Tibial nerve (tissue), 3 donors: ENCODE data around the gene CFAP251.

Experiments used
- POLR2A ChIP-seq, 2 donors: fragments of 450-650 bp; IDR thresholded peaks; one replicate each; pipeline ENCODE4 v1.6.1; 2017; ENCODE audit warnings: antibody characterized with exemption in 2 of 2, mild to moderate bottlenecking in 2 of 2, moderate library complexity in 2 of 2
- TF ChIP-seq, protein P1 (sequence below), 5 experiments: fragments of 200-600 bp in 3 of 5; fragments of 450-650 bp in 2 of 5; sonication (generic) in 3 of 5; IDR thresholded peaks; one replicate each; pipeline ENCODE4 v1.5.1; 2016 to 2019; ENCODE audit warnings: antibody characterized with exemption in 5 of 5, mild to moderate bottlenecking in 3 of 5, moderate library complexity in 2 of 5

DNA sequence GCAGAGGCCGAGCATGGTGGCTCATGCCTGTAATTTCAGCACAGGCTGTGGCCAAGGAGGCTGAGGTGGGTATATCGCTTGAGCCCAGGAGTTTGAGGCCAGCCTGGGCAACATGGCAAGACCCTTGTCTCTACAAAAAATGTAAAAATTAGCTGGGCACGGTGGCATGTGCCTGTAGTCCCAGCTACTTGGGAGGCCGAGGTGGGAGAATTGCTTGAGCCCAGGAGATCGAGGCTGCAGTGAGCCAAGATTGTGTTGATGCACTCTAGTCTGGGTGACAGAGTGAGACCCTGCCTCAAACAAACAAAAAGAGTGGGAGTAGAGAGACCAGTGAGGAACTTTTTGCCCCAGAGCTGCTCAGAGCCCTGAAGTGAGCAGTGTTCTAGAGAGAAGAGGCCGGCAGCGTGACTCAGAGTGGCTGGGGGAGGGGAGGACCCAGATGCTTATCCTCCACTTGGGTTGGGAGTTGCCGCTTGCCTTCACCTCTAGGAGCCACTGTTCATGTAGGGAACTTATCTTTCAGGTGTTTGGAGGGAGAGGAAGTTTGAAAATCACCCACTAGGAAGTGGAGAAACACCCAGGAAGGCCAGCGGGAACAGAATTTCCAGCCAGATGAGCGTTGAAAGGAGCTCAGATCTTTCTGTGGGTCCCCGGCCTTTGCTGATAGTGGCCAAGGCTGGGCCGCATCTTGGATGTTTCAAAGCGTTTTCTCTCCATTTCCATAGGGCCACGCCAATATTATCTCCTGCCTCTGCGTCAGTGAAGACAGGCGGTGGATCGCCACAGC lies 15.3 kb downstream of the CFAP251 start:
- TF ChIP-seq POLR2A (IDR thresholded peaks at IDR 0.05): no peak
- TF ChIP-seq, protein P1, sequence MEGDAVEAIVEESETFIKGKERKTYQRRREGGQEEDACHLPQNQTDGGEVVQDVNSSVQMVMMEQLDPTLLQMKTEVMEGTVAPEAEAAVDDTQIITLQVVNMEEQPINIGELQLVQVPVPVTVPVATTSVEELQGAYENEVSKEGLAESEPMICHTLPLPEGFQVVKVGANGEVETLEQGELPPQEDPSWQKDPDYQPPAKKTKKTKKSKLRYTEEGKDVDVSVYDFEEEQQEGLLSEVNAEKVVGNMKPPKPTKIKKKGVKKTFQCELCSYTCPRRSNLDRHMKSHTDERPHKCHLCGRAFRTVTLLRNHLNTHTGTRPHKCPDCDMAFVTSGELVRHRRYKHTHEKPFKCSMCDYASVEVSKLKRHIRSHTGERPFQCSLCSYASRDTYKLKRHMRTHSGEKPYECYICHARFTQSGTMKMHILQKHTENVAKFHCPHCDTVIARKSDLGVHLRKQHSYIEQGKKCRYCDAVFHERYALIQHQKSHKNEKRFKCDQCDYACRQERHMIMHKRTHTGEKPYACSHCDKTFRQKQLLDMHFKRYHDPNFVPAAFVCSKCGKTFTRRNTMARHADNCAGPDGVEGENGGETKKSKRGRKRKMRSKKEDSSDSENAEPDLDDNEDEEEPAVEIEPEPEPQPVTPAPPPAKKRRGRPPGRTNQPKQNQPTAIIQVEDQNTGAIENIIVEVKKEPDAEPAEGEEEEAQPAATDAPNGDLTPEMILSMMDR (IDR thresholded peaks at IDR 0.05): no peak
